ENCODE results near the gene TEKTIP1. TPM values are rescaled to one million over a fixed set of nuclear protein-coding genes. Genes with fewer than 3 reads are reported as not detected.

The TEKTIP1 gene
- total and polyA plus RNA-seq, 9 of the 15 experiments (the other 6 are each of a cell fraction or from before 2014, with no cell fraction given), result 0.66 TPM; not detected in 8

DNA sequence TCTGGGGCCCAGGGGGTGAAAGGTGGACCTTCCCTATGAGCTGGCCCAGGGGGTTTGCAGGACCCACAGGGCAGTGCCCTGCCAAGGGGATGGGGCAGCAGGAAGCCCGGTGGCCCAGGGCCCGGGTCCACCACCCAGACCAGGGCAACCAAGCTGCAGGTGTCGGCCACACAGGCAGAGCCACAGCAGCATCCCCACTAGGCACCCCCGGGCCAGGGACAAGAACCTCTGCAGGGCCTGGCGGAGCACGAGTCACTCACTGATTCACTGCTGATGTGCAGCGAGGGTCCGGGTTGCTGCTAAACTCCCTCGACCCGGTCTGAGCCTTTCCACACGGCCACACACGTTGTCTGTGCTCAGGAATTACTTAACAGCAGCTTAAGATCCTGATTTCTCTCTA, 24.0 kb upstream of the TEKTIP1 start:
- H3K9me3 ChIP-seq (replicated peaks; ENCODE audit: control insufficient read depth, insufficient read depth, low read depth, low read length), result no peaks in the 10 kb centered on the region
- peaks cover 49% of the 10 kb centered on the region for H4K20me1 ChIP-seq (replicated peaks; ENCODE audit: control insufficient read depth, insufficient read depth, low read length)
- 62% methylated on average over 8 of the region's 12 CpGs for WGBS (ENCODE audit: insufficient coverage, low coverage, missing lambda C conversion rate)
- CTCF ChIA-PET (ENCODE audit: low intra/inter-chr PET ratio), result no interaction called here
- peaks cover 31% of the 10 kb centered on the region; the same call in 2 of the 3 replicates for H3K36me3 ChIP-seq (ENCODE audit: control insufficient read depth, insufficient read depth, low read length)
- TF ChIP-seq NRF1 (conservative IDR thresholded peaks at IDR 0.05 in 1 of 2, IDR thresholded peaks at IDR 0.05 in 1 of 2), result no peak
- TF ChIP-seq POLR2G (IDR thresholded peaks at IDR 0.05; ENCODE audit: low read depth, low read length), result peak; percentile 37; the same call in 1 of the 2 replicates
- no peak overlapping the region for H3K4me2 ChIP-seq (ENCODE audit: insufficient read depth, low read length)
- no peak overlapping the region for H2AFZ ChIP-seq (ENCODE audit: low read depth, low read length)
- H3K9me1 ChIP-seq (ENCODE audit: control insufficient read depth, insufficient read depth, low read length), result peaks cover 8% of the 10 kb centered on the region
- peaks cover 4 to 71% of the 10 kb centered on the region in 2 experiments; a peak in 4 of 5 replicates for H3K4me1 ChIP-seq (replicated peaks in 1 of 2; ENCODE audit: control insufficient read depth in 2 of 2, insufficient read depth in 2 of 2, low read length in 2 of 2)
- no peaks in the 10 kb centered on the region for H3K27me3 ChIP-seq (ENCODE audit: control insufficient read depth in 2 of 2, insufficient read depth in 2 of 2, low read length in 2 of 2)
- in situ Hi-C loops (cut with MboI), result no loop called here
- no peak overlapping the region for H3K27ac ChIP-seq (ENCODE audit: extremely low read depth, low read depth, low read length)
- FAIRE-seq (no peak), ATAC-seq (no peak), DNase-seq (ENCODE audit: extremely low read depth in 1 of 4, low spot score in 3 of 4) (no peak)
- no peak overlapping the region for H3K4me3 ChIP-seq
- H3K79me2 ChIP-seq (ENCODE audit: control insufficient read depth, insufficient read depth, low read length), result peaks cover 82% of the 10 kb centered on the region
- H3K9ac ChIP-seq (ENCODE audit: insufficient read depth in 1 of 2, low read depth in 2 of 2, low read length in 2 of 2), result peak overlapping the region in 1 of 2 experiments; percentile 28; a peak in 1 of 4 replicates
- POLR2A ChIA-PET, result no interaction called here
- intact Hi-C loops (cut with micrococcal nuclease), result no loop called here
- no TSS peak for BruUV-seq (replicated peaks)

DNA sequence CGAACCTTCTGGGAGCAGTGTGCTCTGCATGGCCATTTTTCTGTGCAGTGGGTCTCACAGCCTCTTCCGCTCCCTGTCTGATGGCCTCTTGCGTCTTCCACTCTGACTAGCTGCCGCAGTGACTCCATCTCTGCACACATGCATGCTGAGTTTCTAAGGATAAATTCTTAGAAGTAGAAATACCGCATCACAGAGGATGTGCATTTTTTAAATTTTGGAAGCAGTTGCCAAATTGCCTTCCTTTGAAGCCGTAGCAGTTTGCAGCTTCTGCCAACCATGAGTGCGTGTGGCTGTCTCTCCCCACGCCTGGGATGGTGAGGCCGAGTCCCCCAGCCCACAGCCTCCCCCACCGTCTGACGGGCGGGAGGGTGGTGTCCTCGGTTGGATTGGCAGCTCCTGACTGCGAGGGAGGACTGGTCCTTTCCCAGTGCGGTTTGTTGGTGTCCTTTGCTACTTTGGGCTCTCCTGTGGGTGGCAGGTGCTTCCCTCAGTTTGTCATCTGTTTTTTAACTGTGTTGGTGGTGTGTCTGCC, 23.0 kb upstream of the TEKTIP1 start:
- CTCF ChIA-PET (ENCODE audit: low intra/inter-chr PET ratio), result interaction anchor here (0.6 kb wide), 1 partner anchor 21 kb away, joined by 3 read pairs; no protein-coding TSS in a partner anchor
- Histone ChIP-seq H3K4me3 (no peak overlapping the region), H3K79me2 (ENCODE audit: control insufficient read depth, insufficient read depth, low read length) (peaks cover 76% of the 10 kb centered on the region), H4K20me1 (replicated peaks; ENCODE audit: control insufficient read depth, insufficient read depth, low read length) (peaks cover 46% of the 10 kb centered on the region), H3K9me3 (replicated peaks; ENCODE audit: control insufficient read depth, insufficient read depth, low read depth, low read length) (no peaks in the 10 kb centered on the region), H3K9ac (ENCODE audit: insufficient read depth in 1 of 2, low read depth in 2 of 2, low read length in 2 of 2) (no peak overlapping the region), H3K9me1 (ENCODE audit: control insufficient read depth, insufficient read depth, low read length) (peaks cover 8% of the 10 kb centered on the region), H3K4me2 (ENCODE audit: insufficient read depth, low read length) (no peak overlapping the region), H3K4me1 (replicated peaks in 1 of 2; ENCODE audit: control insufficient read depth in 2 of 2, insufficient read depth in 2 of 2, low read length in 2 of 2) (peaks cover 11 to 76% of the 10 kb centered on the region in 2 experiments), H3K36me3 (ENCODE audit: control insufficient read depth, insufficient read depth, low read length) (peaks cover 22% of the 10 kb centered on the region; the same call in 1 of the 3 replicates), H3K27ac (ENCODE audit: extremely low read depth, low read depth, low read length) (no peak overlapping the region), H3K27me3 (ENCODE audit: control insufficient read depth in 2 of 2, insufficient read depth in 2 of 2, low read length in 2 of 2) (no peaks in the 10 kb centered on the region), H2AFZ (ENCODE audit: low read depth, low read length) (no peak overlapping the region)
- in situ Hi-C loops (cut with MboI) (no loop called here), intact Hi-C loops (cut with micrococcal nuclease) (no loop called here)
- 72% methylated on average over 14 of the region's 15 CpGs for WGBS (ENCODE audit: insufficient coverage, low coverage, missing lambda C conversion rate)
- no TSS peak for BruUV-seq (replicated peaks)
- no peak for ATAC-seq
- POLR2A ChIA-PET, result interaction anchor here (0.6 to 2.0 kb wide), 3 partner anchors 12 to 36 kb away, joined by 3 to 6 read pairs (median 3); partner anchors contain the start of gene DOHH
- DNase-seq (ENCODE audit: extremely low read depth in 1 of 4, low spot score in 3 of 4), result no peak
- TF ChIP-seq, protein P1, sequence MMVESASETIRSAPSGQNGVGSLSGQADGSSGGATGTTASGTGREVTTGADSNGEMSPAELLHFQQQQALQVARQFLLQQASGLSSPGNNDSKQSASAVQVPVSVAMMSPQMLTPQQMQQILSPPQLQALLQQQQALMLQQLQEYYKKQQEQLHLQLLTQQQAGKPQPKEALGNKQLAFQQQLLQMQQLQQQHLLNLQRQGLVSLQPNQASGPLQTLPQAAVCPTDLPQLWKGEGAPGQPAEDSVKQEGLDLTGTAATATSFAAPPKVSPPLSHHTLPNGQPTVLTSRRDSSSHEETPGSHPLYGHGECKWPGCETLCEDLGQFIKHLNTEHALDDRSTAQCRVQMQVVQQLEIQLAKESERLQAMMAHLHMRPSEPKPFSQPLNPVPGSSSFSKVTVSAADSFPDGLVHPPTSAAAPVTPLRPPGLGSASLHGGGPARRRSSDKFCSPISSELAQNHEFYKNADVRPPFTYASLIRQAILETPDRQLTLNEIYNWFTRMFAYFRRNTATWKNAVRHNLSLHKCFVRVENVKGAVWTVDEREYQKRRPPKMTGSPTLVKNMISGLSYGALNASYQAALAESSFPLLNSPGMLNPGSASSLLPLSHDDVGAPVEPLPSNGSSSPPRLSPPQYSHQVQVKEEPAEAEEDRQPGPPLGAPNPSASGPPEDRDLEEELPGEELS (CRISPR knock-in tag; IDR thresholded peaks at IDR 0.05; ENCODE audit: borderline replicate concordance), result no peak
- no peak for TF ChIP-seq ERF (CRISPR knock-in tag; IDR thresholded peaks at IDR 0.05)
- TF ChIP-seq POLR2G (IDR thresholded peaks at IDR 0.05; ENCODE audit: low read depth, low read length), result 0 out of 2 replicates have a peak, but pooled peaks have one; percentile 5
- TF ChIP-seq, protein P2, sequence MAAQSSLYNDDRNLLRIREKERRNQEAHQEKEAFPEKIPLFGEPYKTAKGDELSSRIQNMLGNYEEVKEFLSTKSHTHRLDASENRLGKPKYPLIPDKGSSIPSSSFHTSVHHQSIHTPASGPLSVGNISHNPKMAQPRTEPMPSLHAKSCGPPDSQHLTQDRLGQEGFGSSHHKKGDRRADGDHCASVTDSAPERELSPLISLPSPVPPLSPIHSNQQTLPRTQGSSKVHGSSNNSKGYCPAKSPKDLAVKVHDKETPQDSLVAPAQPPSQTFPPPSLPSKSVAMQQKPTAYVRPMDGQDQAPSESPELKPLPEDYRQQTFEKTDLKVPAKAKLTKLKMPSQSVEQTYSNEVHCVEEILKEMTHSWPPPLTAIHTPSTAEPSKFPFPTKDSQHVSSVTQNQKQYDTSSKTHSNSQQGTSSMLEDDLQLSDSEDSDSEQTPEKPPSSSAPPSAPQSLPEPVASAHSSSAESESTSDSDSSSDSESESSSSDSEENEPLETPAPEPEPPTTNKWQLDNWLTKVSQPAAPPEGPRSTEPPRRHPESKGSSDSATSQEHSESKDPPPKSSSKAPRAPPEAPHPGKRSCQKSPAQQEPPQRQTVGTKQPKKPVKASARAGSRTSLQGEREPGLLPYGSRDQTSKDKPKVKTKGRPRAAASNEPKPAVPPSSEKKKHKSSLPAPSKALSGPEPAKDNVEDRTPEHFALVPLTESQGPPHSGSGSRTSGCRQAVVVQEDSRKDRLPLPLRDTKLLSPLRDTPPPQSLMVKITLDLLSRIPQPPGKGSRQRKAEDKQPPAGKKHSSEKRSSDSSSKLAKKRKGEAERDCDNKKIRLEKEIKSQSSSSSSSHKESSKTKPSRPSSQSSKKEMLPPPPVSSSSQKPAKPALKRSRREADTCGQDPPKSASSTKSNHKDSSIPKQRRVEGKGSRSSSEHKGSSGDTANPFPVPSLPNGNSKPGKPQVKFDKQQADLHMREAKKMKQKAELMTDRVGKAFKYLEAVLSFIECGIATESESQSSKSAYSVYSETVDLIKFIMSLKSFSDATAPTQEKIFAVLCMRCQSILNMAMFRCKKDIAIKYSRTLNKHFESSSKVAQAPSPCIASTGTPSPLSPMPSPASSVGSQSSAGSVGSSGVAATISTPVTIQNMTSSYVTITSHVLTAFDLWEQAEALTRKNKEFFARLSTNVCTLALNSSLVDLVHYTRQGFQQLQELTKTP (IDR thresholded peaks at IDR 0.05; ENCODE audit: low read depth in 1 of 2, partially characterized antibody in 2 of 2), result no peak
- TF ChIP-seq, protein P3, sequence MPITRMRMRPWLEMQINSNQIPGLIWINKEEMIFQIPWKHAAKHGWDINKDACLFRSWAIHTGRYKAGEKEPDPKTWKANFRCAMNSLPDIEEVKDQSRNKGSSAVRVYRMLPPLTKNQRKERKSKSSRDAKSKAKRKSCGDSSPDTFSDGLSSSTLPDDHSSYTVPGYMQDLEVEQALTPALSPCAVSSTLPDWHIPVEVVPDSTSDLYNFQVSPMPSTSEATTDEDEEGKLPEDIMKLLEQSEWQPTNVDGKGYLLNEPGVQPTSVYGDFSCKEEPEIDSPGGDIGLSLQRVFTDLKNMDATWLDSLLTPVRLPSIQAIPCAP (CRISPR knock-in tag; IDR thresholded peaks at IDR 0.05; ENCODE audit: borderline replicate concordance), result no peak
- no peak for FAIRE-seq

Measured in K562 (cell line).